CD4-positive, alpha-beta T cell (primary cell): ENCODE results near the gene FBXO21. TPM values are rescaled to one million over a fixed set of nuclear protein-coding genes. Genes with fewer than 3 reads are reported as not detected.

Experiments
- ATAC-seq: fragments of 200-7000 bp; cut with Tn5 transposase; one replicate; pipeline ENCODE4 v1.10.0; 2022; ENCODE audit warnings: mild to moderate bottlenecking; ENCODE audit not compliant: poor library complexity
- CTCF ChIA-PET: fragments of 350-600 bp; sonication (Branson Sonifier 250); formaldehyde crosslinking; loops from one replicate; lab custom pipeline; 2021; ENCODE audit warnings: antibody characterized with exemption, inconsistent platforms; lab: Charles Lee
- POLR2A ChIA-PET: fragments of 350-600 bp; sonication (Branson Sonifier 250); formaldehyde crosslinking; loops from one replicate; lab custom pipeline; 2021; ENCODE audit warnings: antibody characterized with exemption, inconsistent platforms; lab: Charles Lee
- DNase-seq, 14 experiments: peaks; one replicate each; pipeline ENCODE4 v3.0.0-alpha.2; 2013 to 2020; ENCODE audit warnings: mixed read lengths in 2 of 14
- H3K27ac ChIP-seq, 2 donors: one replicate each; pipeline versions ENCODE4 v1.5.1 to v1.7.0; 2013; ENCODE audit warnings: low read length in 2 of 2, low read depth in 1 of 2, mild to moderate bottlenecking in 1 of 2
- H3K27me3 ChIP-seq, 2 experiments: 1 replicate in 1 of 2; 2 replicates in 1 of 2; pipeline versions ENCODE4 v1.6.1 to v1.7.0; 2013; ENCODE audit warnings: low read length in 2 of 2, control low read depth in 1 of 2, mild to moderate bottlenecking in 1 of 2, moderate library complexity in 1 of 2; ENCODE audit not compliant: insufficient read depth in 2 of 2, control insufficient read depth in 1 of 2
- H3K36me3 ChIP-seq: one replicate; pipeline ENCODE4 v1.6.1; 2013; ENCODE audit warnings: low read length, control low read depth; ENCODE audit not compliant: insufficient read depth
- H3K4me1 ChIP-seq: one replicate; pipeline ENCODE4 v1.6.1; 2013; ENCODE audit warnings: low read length, control low read depth; ENCODE audit not compliant: insufficient read depth
- H3K4me3 ChIP-seq: one replicate; pipeline ENCODE4 v1.5.1; 2013; ENCODE audit warnings: mild to moderate bottlenecking, low read length, moderate library complexity
- H3K9me3 ChIP-seq, 2 experiments: 1 replicate in 1 of 2; 2 replicates in 1 of 2; pipeline versions ENCODE4 v1.6.1 to v1.7.0; 2013; ENCODE audit warnings: low read length in 2 of 2, mild to moderate bottlenecking in 2 of 2, control low read depth in 1 of 2, moderate library complexity in 1 of 2; ENCODE audit not compliant: control insufficient read depth in 1 of 2, insufficient read depth in 1 of 2
- H3K27ac Mint-ChIP-seq: one replicate; pipeline ENCODE4 v1.8.0; 2020; ENCODE audit warnings: mixed read lengths
- H3K27me3 Mint-ChIP-seq: one replicate; pipeline ENCODE4 v1.8.0; 2021; ENCODE audit warnings: mixed read lengths
- H3K36me3 Mint-ChIP-seq: one replicate; pipeline ENCODE4 v1.8.0; 2021; ENCODE audit warnings: low read depth, mixed read lengths
- H3K4me1 Mint-ChIP-seq: one replicate; pipeline ENCODE4 v1.8.0; 2021; ENCODE audit warnings: low read depth, mixed read lengths
- H3K4me3 Mint-ChIP-seq: one replicate; pipeline ENCODE4 v1.8.0; 2020; ENCODE audit warnings: mild to moderate bottlenecking, mixed read lengths
- H3K9me3 Mint-ChIP-seq: one replicate; pipeline ENCODE4 v1.8.0; 2020; ENCODE audit warnings: mixed read lengths
- intact Hi-C, 2 experiments: fragments of 100-400 bp; cut with DNase I in 1 of 2; cut with micrococcal nuclease in 1 of 2; formaldehyde crosslinking; loops; one replicate each; pipeline versions ENCODE4 v1.15.1 to v1.9.0; 2023 to 2025; cut with DNase I, micrococcal nuclease
- total RNA-seq, 174 experiments: library from RNA in 2 of 174; stranded (reverse) in 2 of 174; gene quantifications; one replicate each; pipeline ENCODE4 v1.2.3 and lab custom pipeline; 2021 to 2026
- TF ChIP-seq, protein P1 (sequence below): fragments of 200-600 bp; IDR thresholded peaks from one replicate; pipeline ENCODE4 v1.8.0; 2022; ENCODE audit warnings: antibody characterized with exemption, mild to moderate bottlenecking

FBXO21 gene
- total RNA-seq, 2 experiments from 2014 or later = 67.7 to 67.9 TPM

- Mint-ChIP-seq H3K36me3 (no peaks in the 10 kb centered on the region), H3K27ac (no peak overlapping the region), H3K27me3 (no peaks in the 10 kb centered on the region), H3K4me3 (no peak overlapping the region), H3K9me3 (no peaks in the 10 kb centered on the region), H3K4me1 (peaks cover 11% of the 10 kb centered on the region)
- Histone ChIP-seq H3K27ac (no peak overlapping the region), H3K36me3 (no peaks in the 10 kb centered on the region), H3K27me3 (no peaks in the 10 kb centered on the region), H3K4me3 (no peak overlapping the region), H3K4me1 (peaks cover 18% of the 10 kb centered on the region), H3K9me3 (no peaks in the 10 kb centered on the region)
- TF ChIP-seq, protein P1, sequence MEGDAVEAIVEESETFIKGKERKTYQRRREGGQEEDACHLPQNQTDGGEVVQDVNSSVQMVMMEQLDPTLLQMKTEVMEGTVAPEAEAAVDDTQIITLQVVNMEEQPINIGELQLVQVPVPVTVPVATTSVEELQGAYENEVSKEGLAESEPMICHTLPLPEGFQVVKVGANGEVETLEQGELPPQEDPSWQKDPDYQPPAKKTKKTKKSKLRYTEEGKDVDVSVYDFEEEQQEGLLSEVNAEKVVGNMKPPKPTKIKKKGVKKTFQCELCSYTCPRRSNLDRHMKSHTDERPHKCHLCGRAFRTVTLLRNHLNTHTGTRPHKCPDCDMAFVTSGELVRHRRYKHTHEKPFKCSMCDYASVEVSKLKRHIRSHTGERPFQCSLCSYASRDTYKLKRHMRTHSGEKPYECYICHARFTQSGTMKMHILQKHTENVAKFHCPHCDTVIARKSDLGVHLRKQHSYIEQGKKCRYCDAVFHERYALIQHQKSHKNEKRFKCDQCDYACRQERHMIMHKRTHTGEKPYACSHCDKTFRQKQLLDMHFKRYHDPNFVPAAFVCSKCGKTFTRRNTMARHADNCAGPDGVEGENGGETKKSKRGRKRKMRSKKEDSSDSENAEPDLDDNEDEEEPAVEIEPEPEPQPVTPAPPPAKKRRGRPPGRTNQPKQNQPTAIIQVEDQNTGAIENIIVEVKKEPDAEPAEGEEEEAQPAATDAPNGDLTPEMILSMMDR = no peak
- ChIA-PET POLR2A (no interaction called here), CTCF (no interaction called here)
- intact Hi-C loops = no loop called here
- DNase-seq (no peak), ATAC-seq (no peak)
Observed at GRCh38 chr12:117130801-117131200, 59.5 kb downstream of the FBXO21 start.

DNA sequence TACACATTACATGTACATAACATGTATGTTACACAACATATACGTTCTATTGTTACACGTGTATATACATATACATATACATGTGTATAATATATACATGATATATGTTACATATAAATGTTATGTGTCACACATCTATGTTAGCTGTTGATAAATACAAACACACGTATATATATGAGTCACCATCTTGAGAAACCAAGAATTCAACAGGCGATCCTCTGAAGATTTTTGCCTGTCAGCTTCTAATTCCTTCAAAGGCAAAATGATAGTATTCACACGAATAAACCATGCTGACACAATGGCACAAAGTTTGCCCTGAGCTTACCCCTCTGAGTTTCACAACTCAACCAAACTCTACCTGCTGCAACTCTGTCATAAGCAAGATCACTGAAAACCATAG is 60.9 kb downstream of the FBXO21 start:
- Histone ChIP-seq H3K4me3 (no peak overlapping the region), H3K27ac (no peak overlapping the region), H3K9me3 (no peaks in the 10 kb centered on the region), H3K36me3 (no peaks in the 10 kb centered on the region), H3K27me3 (no peaks in the 10 kb centered on the region), H3K4me1 (peaks cover 12% of the 10 kb centered on the region)
- no peak for ATAC-seq
- intact Hi-C loops = no loop called here
- Mint-ChIP-seq H3K27me3 (no peaks in the 10 kb centered on the region), H3K4me3 (no peak overlapping the region), H3K4me1 (peaks cover 11% of the 10 kb centered on the region), H3K9me3 (no peaks in the 10 kb centered on the region), H3K27ac (no peak overlapping the region), H3K36me3 (no peaks in the 10 kb centered on the region)
- ChIA-PET POLR2A (interaction anchor here (0.9 kb wide), 1 partner anchor 26 kb away, joined by 3 read pairs; no protein-coding TSS in a partner anchor), CTCF (interaction anchor here (0.6 kb wide), 1 partner anchor 12 kb away, joined by 4 read pairs; no protein-coding TSS in a partner anchor)
- DNase-seq = no peak
- TF ChIP-seq, protein P1 = no peak

- ChIA-PET POLR2A (no interaction called here), CTCF (no interaction called here)
- Mint-ChIP-seq H3K36me3 (no peaks in the 10 kb centered on the region), H3K27me3 (no peaks in the 10 kb centered on the region), H3K27ac (no peak overlapping the region), H3K4me3 (no peak overlapping the region), H3K4me1 (no peaks in the 10 kb centered on the region), H3K9me3 (no peaks in the 10 kb centered on the region)
- no peaks in the 10 kb centered on the region for H3K9me3 ChIP-seq
- H3K36me3 ChIP-seq = no peaks in the 10 kb centered on the region
- DNase-seq (no peak), ATAC-seq (no peak)
- H3K4me1 ChIP-seq = peaks cover 1% of the 10 kb centered on the region
- no peak overlapping the region for H3K4me3 ChIP-seq
- intact Hi-C loops = no loop called here
- no peaks in the 10 kb centered on the region for H3K27me3 ChIP-seq
- TF ChIP-seq, protein P1 = no peak
- no peak overlapping the region for H3K27ac ChIP-seq
Observed at GRCh38 chr12:117127933-117128823, 62.1 kb downstream of the FBXO21 start.
